ENCODE data around the gene METAP1. TPM values are rescaled to one million over a fixed set of nuclear protein-coding genes. Genes with fewer than 3 reads are reported as not detected.

Gene METAP1
- total and polyA plus RNA-seq, 2 of the 8 experiments (the other 6 are each of a cell fraction or from before 2014, with no cell fraction given): 50.6 to 85.2 TPM

DNA sequence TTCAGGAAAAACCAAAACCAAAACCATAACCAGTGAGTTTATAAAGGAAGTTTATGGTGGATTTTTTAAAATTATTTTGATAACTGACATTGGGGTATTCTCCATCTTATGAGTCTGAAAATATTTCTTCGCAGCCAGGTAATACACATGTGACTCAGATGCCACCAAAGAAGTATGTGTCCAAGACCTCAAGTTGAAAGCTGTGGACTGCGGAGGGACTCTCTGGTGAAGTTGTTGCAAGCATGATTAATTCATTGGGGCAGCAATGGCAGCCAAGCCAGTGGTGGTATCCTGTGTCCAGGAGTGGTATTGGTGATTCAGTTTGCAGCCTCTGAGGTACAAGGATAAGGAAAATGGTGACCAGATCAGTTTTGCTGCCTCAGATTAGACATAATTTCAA, 107.1 kb downstream of the METAP1 start:
- no peak overlapping the region for H3K27ac ChIP-seq (ENCODE audit: low read depth, low read length)
- peaks cover 0 to 1% (median 0%) of the 10 kb centered on the region in 4 experiments; a peak in 1 of 7 replicates for H3K27me3 ChIP-seq (replicated peaks in 1 of 4; ENCODE audit: control insufficient read depth in 3 of 4, extremely low read depth in 1 of 4, insufficient read depth in 3 of 4, low read length in 3 of 4)
- no peaks in the 10 kb centered on the region for H4K20me1 ChIP-seq (replicated peaks in 1 of 2; ENCODE audit: control insufficient read depth in 1 of 2, insufficient read depth in 2 of 2, low read length in 2 of 2)
- H3K9me3 ChIP-seq (ENCODE audit: insufficient read depth in 2 of 2, low read depth in 1 of 2, low read length in 1 of 2): peaks cover 8 to 11% of the 10 kb centered on the region in 2 experiments; a peak in 2 of 4 replicates
- ChIA-PET POLR2A (ENCODE audit: partially characterized antibody) (interaction anchor here (1.1 to 2.2 kb wide), 2 partner anchors 14 to 35 kb away, joined by 3 to 8 read pairs; partner anchors contain the start of gene ADH5), CTCF (ENCODE audit: partially characterized antibody) (interaction anchor here (0.5 kb wide), 1 partner anchor 40 kb away, joined by 4 read pairs; no protein-coding TSS in a partner anchor)
- H4K5ac ChIP-seq (ENCODE audit: insufficient read length, low read depth, low read length): no peak overlapping the region
- H2BK12ac ChIP-seq (ENCODE audit: low read depth, low read length): no peak overlapping the region
- H3K4me3 ChIP-seq (ENCODE audit: extremely low read depth in 1 of 4, insufficient read depth in 2 of 4, low read depth in 3 of 4, low read length in 4 of 4): no peak overlapping the region
- no peaks in the 10 kb centered on the region for H3K79me1 ChIP-seq (ENCODE audit: low read depth, low read length)
- H3K18ac ChIP-seq (ENCODE audit: extremely low read depth, low read length): no peak overlapping the region
- H2BK5ac ChIP-seq (ENCODE audit: low read depth, low read length): no peak overlapping the region
- no peak overlapping the region for H2BK15ac ChIP-seq (ENCODE audit: low read length)
- WGBS, 2 experiments (ENCODE audit: extremely low coverage in 1 of 2, insufficient coverage in 1 of 2, insufficient read length in 1 of 2, insufficient replicate concordance in 2 of 2, low coverage in 1 of 2, low lambda C conversion rate in 2 of 2, missing lambda C conversion rate in 1 of 2): 95% methylated on average over 2 of the region's 2 CpGs; no CpG with 5 or more reads in 1 of the 2 experiments
- no peaks in the 10 kb centered on the region for H3K23me2 ChIP-seq (ENCODE audit: low read depth, low read length)
- H3K36me3 ChIP-seq (ENCODE audit: control insufficient read depth in 2 of 4, insufficient read depth in 4 of 4, low read length in 3 of 4): no peaks in the 10 kb centered on the region
- no peak overlapping the region for H2AK5ac ChIP-seq (ENCODE audit: low read depth, low read length)
- H4K91ac ChIP-seq (replicated peaks; ENCODE audit: insufficient read length, low read length): no peak overlapping the region
- no peak overlapping the region for H2BK120ac ChIP-seq (replicated peaks; ENCODE audit: low read depth, low read length)
- no peak overlapping the region for H3K4ac ChIP-seq (replicated peaks; ENCODE audit: insufficient read length, low read depth, low read length)
- no peak overlapping the region for H3K23ac ChIP-seq (ENCODE audit: insufficient read length)
- H3K79me2 ChIP-seq (ENCODE audit: control insufficient read depth in 1 of 2, insufficient read depth in 2 of 2, low read length in 2 of 2): no peaks in the 10 kb centered on the region
- H3K4me1 ChIP-seq (replicated peaks in 1 of 4; ENCODE audit: control insufficient read depth in 3 of 4, insufficient read depth in 4 of 4, low read length in 3 of 4): no peaks in the 10 kb centered on the region
- H3K14ac ChIP-seq (ENCODE audit: insufficient read length): no peak overlapping the region
- H2BK20ac ChIP-seq (ENCODE audit: low read length): no peak overlapping the region
- FAIRE-seq (no peak), DNase-seq (ENCODE audit: low read depth in 1 of 2, low spot score in 2 of 2) (no peak)
- no peak overlapping the region for H2AFZ ChIP-seq (ENCODE audit: low read length)
- no peak overlapping the region for H3K4me2 ChIP-seq (ENCODE audit: insufficient read depth in 1 of 2, low read depth in 2 of 2, low read length in 2 of 2)
- no peak overlapping the region for H4K8ac ChIP-seq (ENCODE audit: extremely low read depth, insufficient read depth, low read length)
- H3K56ac ChIP-seq (replicated peaks; ENCODE audit: insufficient read length, low read depth, low read length): no peak overlapping the region
- H3K9ac ChIP-seq (replicated peaks in 1 of 4; ENCODE audit: extremely low read depth in 1 of 4, low read depth in 3 of 4, low read length in 3 of 4): no peak overlapping the region
- no peak for TF ChIP-seq CBX8 (IDR thresholded peaks at IDR 0.05; ENCODE audit: borderline replicate concordance, low read depth, low read length)
- no peak for TF ChIP-seq ASH2L (IDR thresholded peaks at IDR 0.05; ENCODE audit: low read length)
- TF ChIP-seq BACH1 (IDR thresholded peaks at IDR 0.05; ENCODE audit: low read length): no peak
- TF ChIP-seq SAP30 (IDR thresholded peaks at IDR 0.05; ENCODE audit: insufficient read depth, insufficient replicate concordance, low read length): no peak
- no peak for TF ChIP-seq CREB1 (IDR thresholded peaks at IDR 0.05)
- no peak for TF ChIP-seq YY1 (IDR thresholded peaks at IDR 0.05; ENCODE audit: low read depth, low read length)
- no peak for TF ChIP-seq RNF2 (IDR thresholded peaks at IDR 0.05; ENCODE audit: borderline replicate concordance, low read depth, low read length, missing control alignments, poor library complexity, severe bottlenecking)
- TF ChIP-seq CHD1 (IDR thresholded peaks at IDR 0.05; ENCODE audit: low read depth, low read length): no peak
- TF ChIP-seq TCF12 (IDR thresholded peaks at IDR 0.05; ENCODE audit: low read depth, low read length): no peak
- TF ChIP-seq BCL11A (IDR thresholded peaks at IDR 0.05; ENCODE audit: low read depth in 2 of 2, low read length in 2 of 2): no peak
- TF ChIP-seq SIRT6 (IDR thresholded peaks at IDR 0.05; ENCODE audit: low read length): no peak
- TF ChIP-seq RFX5 (IDR thresholded peaks at IDR 0.05; ENCODE audit: borderline replicate concordance, low read depth, low read length): no peak
- no peak for TF ChIP-seq KDM4A (IDR thresholded peaks at IDR 0.05; ENCODE audit: low read depth, low read length, severe bottlenecking)
- no peak for TF ChIP-seq KDM1A (IDR thresholded peaks at IDR 0.05; ENCODE audit: borderline replicate concordance, low read length)
- TF ChIP-seq SRF (IDR thresholded peaks at IDR 0.05; ENCODE audit: low read depth, low read length): no peak
